Esophagus muscularis mucosa (tissue), 4 donors: ENCODE data around the gene COL25A1. TPM values are rescaled to one million over a fixed set of nuclear protein-coding genes. Genes with fewer than 3 reads are reported as not detected.
"Not testable (repeated sequence)": the region's sequence is repeated elsewhere in the genome, so short reads cannot be mapped to it uniquely, and the experiment has no call there.

Source experiments
- DNase-seq: peaks from one replicate; pipeline ENCODE4 v3.0.0-alpha.2; 2017; ENCODE audit errors: extremely low spot score
- H3K27ac ChIP-seq, 4 donors: fragments of 200-600 bp; sonication (generic); replicated peaks in 1 of 4; 1 replicate in 3 of 4; 2 replicates in 1 of 4; pipeline ENCODE4 v1.5.1; 2016 to 2019; ENCODE audit warnings: mild to moderate bottlenecking in 1 of 4
- H3K27me3 ChIP-seq, 4 donors: fragments of 200-600 bp; sonication (generic); one replicate each; pipeline versions ENCODE4 v1.5.1 to v1.6.0; 2016 to 2019
- H3K36me3 ChIP-seq, 4 donors: fragments of 200-600 bp; sonication (generic); one replicate each; pipeline ENCODE4 v1.5.1; 2016 to 2019
- H3K4me1 ChIP-seq, 4 donors: fragments of 200-600 bp; sonication (generic); one replicate each; pipeline ENCODE4 v1.5.1; 2016 to 2019
- H3K4me3 ChIP-seq, 4 donors: fragments of 200-600 bp; sonication (generic); 1 replicate in 2 of 4; 2 replicates in 2 of 4; pipeline ENCODE4 v1.5.1; 2016 to 2019; ENCODE audit warnings: mild to moderate bottlenecking in 4 of 4, moderate library complexity in 1 of 4
- H3K9me3 ChIP-seq, 4 donors: fragments of 200-600 bp; sonication (generic); 1 replicate in 3 of 4; 2 replicates in 1 of 4; pipeline ENCODE4 v1.5.1; 2016 to 2019
- EP300 ChIP-seq: sonication (generic); formaldehyde crosslinking; IDR thresholded peaks from one replicate; pipeline ENCODE4 v1.6.1; 2017; ENCODE audit warnings: antibody characterized with exemption
- POLR2A ChIP-seq: fragments of 450-650 bp; IDR thresholded peaks from one replicate; pipeline ENCODE4 v1.6.1; 2017; ENCODE audit warnings: antibody characterized with exemption, moderate library complexity, mild to moderate bottlenecking, low read depth
- POLR2AphosphoS5 ChIP-seq, 2 donors: sonication (generic); formaldehyde crosslinking; IDR thresholded peaks; one replicate each; pipeline ENCODE4 v1.6.1; 2017; ENCODE audit warnings: antibody characterized with exemption in 2 of 2
- WGBS: methylation state at CpG from one replicate; pipeline ENCODE4 v1.1.5; 2018; 5-methylcytosine and 5-hydroxymethylcytosine counted together
- intact Hi-C: fragments of 100-400 bp; cut with DNase I; formaldehyde crosslinking; loops from one replicate; pipeline ENCODE4 v1.15.1; 2023
- total RNA-seq, 4 donors: library from RNA; depleted of rRNA; stranded (reverse); fragments of >200 nt; gene quantifications; one replicate each; pipeline versions ENCODE4 v1.1.0 to v1.2.1, GENCODE V29; 2016
- TF ChIP-seq, protein P1 (sequence below), 3 experiments: fragments of 200-600 bp in 2 of 3; fragments of 450-650 bp in 1 of 3; sonication (generic) in 2 of 3; IDR thresholded peaks; one replicate each; pipeline ENCODE4 v1.5.1; 2017 to 2019; ENCODE audit warnings: antibody characterized with exemption in 3 of 3, mild to moderate bottlenecking in 2 of 3, moderate library complexity in 1 of 3

COL25A1 gene
- total RNA-seq, 4 donors from 2014 or later = 1.0 to 3.7 (median 2.0) TPM

DNA sequence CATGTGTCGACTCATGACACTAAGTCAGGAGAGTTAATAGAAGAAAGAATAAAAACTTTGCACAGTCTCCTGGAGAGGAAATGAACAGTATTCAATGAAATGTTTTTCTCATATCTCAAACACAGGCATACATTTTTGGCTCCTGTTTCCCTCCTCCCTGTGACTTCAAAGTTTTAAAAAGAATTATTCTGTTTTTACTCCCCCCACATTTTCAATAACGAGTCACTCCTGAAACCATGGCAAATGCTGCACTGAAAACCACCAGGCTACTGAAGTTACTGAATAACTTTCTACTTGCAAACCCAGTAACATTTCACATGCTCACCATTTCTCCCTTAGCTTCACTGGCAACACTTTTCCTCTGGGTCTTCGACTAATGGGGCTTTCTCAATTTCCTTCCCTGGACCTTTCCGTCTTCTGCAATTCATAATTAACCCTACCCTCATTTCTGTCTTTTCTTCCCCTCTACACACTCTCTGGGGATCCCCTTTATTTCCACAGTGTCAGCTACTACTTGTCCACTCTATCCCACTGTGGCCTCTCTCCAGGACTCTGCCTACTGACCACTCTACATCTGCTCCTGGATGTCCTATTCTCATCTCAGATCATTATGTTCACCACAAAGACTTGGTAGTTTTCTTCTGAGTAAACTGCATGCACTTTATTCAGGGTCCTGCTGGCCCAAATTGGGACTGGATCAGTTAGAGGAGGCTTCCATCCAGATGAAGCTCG lies 313.8 kb downstream of the COL25A1 start:
- Histone ChIP-seq H3K36me3 (no peaks in the 10 kb centered on the region), H3K9me3 (no peaks in the 10 kb centered on the region), H3K4me1 (no peaks in the 10 kb centered on the region), H3K4me3 (no peak overlapping the region), H3K27me3 (no peaks in the 10 kb centered on the region), H3K27ac (no peak overlapping the region)
- 76% methylated on average over 5 of the region's 5 CpGs for WGBS
- DNase-seq = no peak
- TF ChIP-seq EP300 (no peak), POLR2A (no peak), POLR2AphosphoS5 (IDR thresholded peaks at IDR 0.05) (no peak)
- TF ChIP-seq, protein P1, sequence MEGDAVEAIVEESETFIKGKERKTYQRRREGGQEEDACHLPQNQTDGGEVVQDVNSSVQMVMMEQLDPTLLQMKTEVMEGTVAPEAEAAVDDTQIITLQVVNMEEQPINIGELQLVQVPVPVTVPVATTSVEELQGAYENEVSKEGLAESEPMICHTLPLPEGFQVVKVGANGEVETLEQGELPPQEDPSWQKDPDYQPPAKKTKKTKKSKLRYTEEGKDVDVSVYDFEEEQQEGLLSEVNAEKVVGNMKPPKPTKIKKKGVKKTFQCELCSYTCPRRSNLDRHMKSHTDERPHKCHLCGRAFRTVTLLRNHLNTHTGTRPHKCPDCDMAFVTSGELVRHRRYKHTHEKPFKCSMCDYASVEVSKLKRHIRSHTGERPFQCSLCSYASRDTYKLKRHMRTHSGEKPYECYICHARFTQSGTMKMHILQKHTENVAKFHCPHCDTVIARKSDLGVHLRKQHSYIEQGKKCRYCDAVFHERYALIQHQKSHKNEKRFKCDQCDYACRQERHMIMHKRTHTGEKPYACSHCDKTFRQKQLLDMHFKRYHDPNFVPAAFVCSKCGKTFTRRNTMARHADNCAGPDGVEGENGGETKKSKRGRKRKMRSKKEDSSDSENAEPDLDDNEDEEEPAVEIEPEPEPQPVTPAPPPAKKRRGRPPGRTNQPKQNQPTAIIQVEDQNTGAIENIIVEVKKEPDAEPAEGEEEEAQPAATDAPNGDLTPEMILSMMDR (IDR thresholded peaks at IDR 0.05) = no peak
- intact Hi-C loops = no loop called here

GRCh38 chr4:108984495-108984894 lies 318.0 kb downstream of the COL25A1 start:
- H3K9me3 ChIP-seq, H3K4me1 ChIP-seq, H3K36me3 ChIP-seq, DNase-seq, H3K27me3 ChIP-seq, intact Hi-C loops, H3K27ac ChIP-seq, H3K4me3 ChIP-seq: not testable (repeated sequence)
- over 99% methylated on average over 15 of the region's 30 CpGs for WGBS

- 79% methylated on average over 6 of the region's 6 CpGs for WGBS
- intact Hi-C loops = no loop called here
- no peaks in the 10 kb centered on the region for H3K27me3 ChIP-seq
These were observed 319.9 kb downstream of the COL25A1 start for GRCh38 chr4:108982402-108983185.

DNA sequence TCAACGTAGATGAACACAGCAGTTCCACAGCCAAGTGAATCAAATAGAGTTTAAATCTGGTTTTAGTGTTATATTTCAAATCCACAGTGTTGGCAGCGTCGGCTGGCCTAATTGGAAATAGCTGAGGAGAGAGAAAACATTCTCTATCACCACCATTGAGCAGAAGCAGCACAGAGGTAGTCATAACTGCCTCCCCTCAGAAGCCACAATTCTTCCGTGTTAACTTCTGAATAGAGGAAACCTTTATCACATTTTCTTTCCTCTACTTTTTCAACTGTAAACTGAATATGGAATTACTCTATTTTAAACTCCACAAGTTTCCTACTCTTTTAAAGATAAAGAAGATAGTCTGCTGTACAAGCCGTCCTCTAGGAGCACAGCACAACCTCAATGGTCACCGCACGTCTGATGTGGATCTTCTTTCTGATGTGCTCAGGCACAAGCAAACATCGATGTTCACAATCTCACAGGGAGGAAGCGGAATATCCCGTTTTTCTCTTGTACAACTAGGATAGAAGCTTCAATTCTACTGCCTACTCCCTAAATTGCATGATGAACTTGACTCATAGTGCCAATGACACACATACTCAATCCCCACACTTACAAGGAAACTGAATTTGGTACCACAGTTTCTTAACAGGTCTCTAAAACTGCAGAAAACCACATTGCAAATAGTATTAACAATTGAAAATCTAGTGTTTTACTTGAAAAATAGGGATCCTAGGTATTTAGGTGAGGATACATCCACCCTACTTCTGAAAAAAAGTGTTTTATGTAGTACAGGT lies 321.8 kb downstream of the COL25A1 start:
- intact Hi-C loops = no loop called here
- Histone ChIP-seq H3K27ac (no peak overlapping the region), H3K27me3 (no peaks in the 10 kb centered on the region), H3K36me3 (no peaks in the 10 kb centered on the region), H3K9me3 (no peaks in the 10 kb centered on the region), H3K4me1 (no peaks in the 10 kb centered on the region), H3K4me3 (no peak overlapping the region)
- TF ChIP-seq EP300 = no peak
- TF ChIP-seq, protein P1 (IDR thresholded peaks at IDR 0.05) = no peak
- no peak for TF ChIP-seq POLR2AphosphoS5 (IDR thresholded peaks at IDR 0.05)
- TF ChIP-seq POLR2A = no peak
- 90% methylated on average over 10 of the region's 10 CpGs for WGBS
- no peak for DNase-seq

More at GRCh38 chr4:108982402-108983185, 319.9 kb downstream of the COL25A1 start:
- H3K36me3 ChIP-seq = no peaks in the 10 kb centered on the region
- DNase-seq = no peak
- no peaks in the 10 kb centered on the region for H3K4me1 ChIP-seq
- no peaks in the 10 kb centered on the region for H3K9me3 ChIP-seq
- H3K4me3 ChIP-seq = no peak overlapping the region
- no peak overlapping the region for H3K27ac ChIP-seq
- TF ChIP-seq, protein P1 (IDR thresholded peaks at IDR 0.05) = no peak
- TF ChIP-seq POLR2A (no peak), POLR2AphosphoS5 (IDR thresholded peaks at IDR 0.05) (no peak), EP300 (no peak)

DNA sequence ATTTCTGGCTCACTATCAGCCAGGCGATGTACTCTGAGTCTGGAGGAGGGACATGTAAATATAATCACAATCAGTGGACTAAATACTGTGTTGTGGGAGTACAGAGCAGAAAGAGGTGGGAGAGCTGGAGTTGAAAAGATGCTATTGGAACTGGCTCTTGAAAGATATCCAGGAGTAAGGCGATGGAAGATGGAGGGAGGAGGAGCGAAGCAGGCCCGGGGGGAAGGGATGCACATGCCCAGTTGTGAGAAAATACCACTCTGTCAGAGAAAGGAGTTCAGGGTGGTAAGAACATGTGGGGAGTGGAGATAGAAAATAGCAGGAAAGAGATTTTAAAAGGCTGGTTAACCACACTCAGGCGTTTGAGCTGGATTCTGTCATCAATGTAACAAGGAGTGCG lies 322.7 kb downstream of the COL25A1 start:
- WGBS = 79% methylated on average over 6 of the region's 6 CpGs
- H3K27me3 ChIP-seq = no peaks in the 10 kb centered on the region
- no peaks in the 10 kb centered on the region for H3K9me3 ChIP-seq
- no peaks in the 10 kb centered on the region for H3K36me3 ChIP-seq
- DNase-seq = no peak
- H3K27ac ChIP-seq = no peak overlapping the region
- no peak overlapping the region for H3K4me3 ChIP-seq
- H3K4me1 ChIP-seq = no peaks in the 10 kb centered on the region
- no peak for TF ChIP-seq POLR2A
- TF ChIP-seq, protein P1 (IDR thresholded peaks at IDR 0.05) = no peak
- TF ChIP-seq EP300 = no peak
- no peak for TF ChIP-seq POLR2AphosphoS5 (IDR thresholded peaks at IDR 0.05)
- intact Hi-C loops = no loop called here
